NCI-H2171 (cell line): Measurements from ENCODE around the gene SYT13.
"Not testable (repeated sequence)": the region's sequence is repeated elsewhere in the genome, so short reads cannot be mapped to it uniquely, and the experiment has no call there.

ENCODE experiments used
- DNase-seq: peaks from one replicate; lab custom pipeline; 2025; lab: John Stamatoyannopoulos, UW

Gene SYT13

DNA sequence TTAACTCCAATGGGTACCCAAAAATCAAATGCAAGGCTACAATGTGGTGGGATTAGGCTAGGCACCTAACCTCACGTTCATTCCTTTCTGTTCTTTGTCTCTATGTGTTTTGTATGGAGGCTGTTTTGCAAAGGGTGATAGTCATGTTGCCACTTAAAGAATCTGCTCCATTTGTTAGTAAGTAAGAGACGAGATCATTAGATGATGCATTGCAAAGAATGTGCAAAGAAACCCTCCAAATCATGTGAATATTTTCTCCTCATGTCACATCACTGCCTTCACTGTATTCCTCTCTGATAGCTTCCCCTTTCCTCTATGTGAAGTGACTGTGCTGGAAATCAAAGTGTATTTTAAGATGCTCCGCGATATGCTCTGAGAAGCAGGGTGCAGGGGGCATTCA is 11.9 kb downstream of the SYT13 start:
- DNase-seq: no peak

DNA sequence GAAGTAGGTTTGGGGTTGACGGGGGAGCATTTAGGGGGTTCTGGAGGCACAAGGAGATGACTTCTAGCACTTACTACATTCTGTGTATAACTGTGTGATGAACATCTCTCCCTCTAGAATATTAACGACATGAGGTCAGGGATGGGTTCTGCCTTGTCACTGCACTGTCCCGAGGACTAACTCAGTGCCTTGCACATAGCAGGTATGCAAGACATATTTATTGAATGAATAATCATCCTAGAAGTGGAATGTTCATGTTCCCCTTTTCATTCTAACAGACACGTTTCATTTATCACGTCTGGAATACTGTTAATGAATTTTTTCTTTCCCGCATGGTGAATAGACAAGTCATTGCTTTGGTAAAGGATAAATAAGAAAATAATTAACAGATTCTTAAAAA is 12.6 kb downstream of the SYT13 start:
- DNase-seq: no peak

DNA sequence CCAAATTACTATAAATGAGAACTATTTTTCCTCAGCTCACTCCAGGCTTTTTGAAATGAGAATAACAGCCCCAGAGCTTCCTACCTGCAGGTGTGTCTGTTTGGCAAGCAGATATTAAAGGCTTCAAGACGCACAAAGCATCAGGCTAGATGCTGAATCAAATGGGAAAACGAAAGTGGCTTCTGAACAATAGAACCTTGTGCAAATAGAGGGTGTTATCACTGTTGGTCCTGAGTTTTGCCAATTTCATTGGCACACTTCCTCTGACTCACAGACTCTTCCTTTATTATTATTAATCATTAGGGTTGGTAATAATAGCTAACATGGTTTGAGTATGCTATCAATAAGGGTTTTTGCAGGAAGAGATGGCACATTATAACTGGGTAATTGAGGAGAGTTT is 13.4 kb downstream of the SYT13 start:
- no peak for DNase-seq

DNA sequence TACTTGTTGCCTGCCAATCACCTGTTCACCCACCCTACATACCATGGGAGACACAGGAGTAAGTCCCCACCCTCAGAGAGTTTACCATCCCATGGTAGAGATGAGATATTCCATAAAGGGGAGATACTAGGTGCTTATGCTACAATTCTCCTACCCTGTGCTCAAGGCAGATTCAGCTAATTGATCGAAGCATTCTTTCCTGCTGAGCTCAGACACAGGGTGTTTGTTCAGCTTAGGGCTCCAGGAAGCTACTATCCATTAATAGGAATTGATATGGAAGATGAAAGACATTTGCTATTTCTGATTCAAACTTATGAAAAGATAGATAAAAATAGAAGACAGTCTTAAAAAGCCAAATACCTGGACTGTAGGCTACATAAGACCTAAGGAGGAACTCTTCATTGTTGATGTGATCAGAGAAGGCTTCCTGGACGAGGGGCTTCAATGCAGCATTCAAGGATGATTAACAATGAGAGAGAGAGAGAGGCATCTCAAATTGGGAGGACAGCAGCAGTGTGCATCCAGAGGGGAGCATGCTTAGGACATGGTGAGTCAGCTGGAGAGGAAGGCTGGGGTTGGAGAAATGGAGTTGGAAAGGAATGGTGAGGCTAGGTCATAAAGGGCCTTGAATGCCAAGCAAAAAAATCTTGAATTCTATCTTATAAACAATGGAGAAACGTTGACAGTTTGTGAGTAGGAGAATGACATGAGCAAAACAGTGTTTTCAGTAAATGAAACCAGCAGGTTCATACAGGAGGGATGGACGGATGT is 15.0 kb downstream of the SYT13 start:
- no peak for DNase-seq

DNA sequence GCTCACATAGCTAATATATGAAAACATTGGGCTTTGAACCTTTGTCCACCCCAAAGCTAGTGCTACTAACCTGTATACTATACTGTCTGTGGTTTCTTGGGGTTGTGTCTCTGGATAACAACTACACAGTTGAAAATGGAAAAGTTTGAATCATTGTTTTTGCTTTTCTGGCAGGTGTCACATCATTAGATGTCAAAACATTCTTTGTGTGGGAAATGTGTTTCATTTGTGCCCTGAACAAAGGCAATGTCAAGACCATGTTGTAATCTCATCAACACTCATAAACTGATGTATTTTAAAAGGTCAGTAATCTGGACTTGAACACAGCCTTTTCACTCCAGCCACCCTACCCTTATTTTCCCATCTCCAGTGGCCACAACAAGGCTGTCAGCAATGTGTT is 16.5 kb downstream of the SYT13 start:
- no peak for DNase-seq

DNA sequence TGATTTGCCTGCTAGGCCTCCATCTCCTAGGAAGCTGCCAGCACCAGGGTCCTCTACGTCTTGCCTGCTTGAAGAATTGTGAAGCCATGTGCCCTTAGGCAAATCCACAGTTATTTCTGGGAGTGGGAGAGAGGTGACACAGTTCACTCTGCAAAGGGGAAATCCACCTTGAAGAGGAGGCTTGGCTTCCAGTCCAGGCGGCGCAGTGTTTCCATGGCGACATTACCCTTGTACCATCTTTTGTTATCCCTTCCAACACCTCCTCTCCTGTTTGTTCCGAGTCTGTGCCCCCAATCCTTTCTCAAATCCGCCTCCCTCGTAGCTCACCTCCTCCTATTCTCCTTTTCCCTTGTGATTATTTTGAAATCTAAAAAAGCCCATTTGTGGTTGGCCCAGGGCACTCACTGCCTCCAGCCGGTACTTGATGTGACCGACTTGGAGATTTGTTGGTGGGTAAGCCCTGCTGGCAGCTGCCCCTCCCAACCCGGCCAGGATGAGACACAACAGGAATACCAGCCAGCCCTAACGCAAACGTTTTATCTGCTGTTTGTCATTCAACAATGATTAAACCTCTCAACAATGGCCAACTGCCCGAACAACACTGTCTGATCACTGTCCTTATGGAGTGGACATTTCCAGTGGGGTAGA is 18.4 kb downstream of the SYT13 start:
- no peak for DNase-seq

DNA sequence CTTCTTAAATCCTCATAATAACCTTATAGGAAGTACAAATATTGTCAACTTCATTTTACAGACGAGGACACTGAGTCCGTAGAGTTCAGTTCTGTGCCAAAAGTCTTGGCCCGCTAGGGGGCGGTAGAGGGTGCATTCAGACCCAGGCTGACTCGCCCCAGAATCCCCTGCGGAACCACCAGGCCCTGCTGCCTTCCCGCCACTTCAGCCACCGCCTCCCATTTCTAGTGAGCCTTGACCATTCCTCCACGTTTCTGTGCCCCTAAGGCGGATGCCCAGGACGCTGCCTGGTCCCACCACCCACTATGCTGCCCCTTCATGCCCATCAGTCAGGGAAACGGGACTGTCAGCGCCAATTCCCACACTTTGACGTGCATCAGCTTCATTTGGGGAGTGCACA is 19.1 kb downstream of the SYT13 start:
- no peak for DNase-seq

DNA sequence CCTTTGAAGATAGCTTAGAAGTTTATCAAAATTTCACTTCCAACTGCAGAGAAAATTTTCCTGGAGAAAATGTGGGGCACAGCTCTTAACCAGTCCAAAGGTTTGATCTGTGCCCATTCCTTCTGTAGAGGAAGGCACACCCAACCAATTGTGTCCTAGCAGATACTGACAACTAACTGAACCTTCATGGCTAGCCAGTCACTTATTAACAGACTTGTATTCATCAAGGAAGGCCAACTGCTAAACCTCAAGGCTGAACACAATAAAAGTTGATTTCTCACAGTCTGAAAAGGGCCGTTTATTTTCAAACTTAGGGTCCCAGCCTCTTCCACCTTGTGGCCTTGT is 19.5 kb downstream of the SYT13 start:
- DNase-seq: no peak

DNA sequence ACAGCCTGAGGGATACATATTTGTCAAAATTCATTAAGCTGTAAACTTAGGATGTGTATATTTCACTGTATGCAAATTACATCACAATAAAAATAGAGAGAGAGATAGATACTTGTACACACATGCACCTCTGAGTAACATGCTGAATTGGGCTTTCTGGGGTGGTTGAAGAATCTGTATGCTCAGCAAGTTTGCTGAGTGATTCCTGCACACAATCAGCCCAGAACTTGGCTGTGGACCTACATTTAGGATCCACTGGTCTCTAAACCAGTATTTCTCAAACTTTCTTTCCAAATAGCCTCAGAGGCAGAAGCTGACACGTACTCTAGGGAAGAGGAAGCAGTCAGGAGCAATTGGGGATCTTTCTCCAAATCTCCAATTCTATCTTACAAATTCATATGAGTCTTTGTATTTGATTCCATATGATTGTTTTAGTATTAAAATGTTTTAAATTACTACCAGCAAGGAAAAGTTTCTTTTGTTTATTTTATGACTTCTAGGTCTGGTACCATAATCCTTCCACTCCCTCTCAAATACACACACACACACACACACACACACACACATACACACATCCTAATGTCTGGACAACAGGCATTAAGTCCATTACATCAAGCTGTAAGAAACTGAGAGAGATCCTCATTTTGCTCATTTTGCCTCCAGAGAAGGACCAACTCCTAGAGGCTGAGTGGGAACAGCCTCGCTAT is 20.0 kb downstream of the SYT13 start:
- no peak for DNase-seq

DNA sequence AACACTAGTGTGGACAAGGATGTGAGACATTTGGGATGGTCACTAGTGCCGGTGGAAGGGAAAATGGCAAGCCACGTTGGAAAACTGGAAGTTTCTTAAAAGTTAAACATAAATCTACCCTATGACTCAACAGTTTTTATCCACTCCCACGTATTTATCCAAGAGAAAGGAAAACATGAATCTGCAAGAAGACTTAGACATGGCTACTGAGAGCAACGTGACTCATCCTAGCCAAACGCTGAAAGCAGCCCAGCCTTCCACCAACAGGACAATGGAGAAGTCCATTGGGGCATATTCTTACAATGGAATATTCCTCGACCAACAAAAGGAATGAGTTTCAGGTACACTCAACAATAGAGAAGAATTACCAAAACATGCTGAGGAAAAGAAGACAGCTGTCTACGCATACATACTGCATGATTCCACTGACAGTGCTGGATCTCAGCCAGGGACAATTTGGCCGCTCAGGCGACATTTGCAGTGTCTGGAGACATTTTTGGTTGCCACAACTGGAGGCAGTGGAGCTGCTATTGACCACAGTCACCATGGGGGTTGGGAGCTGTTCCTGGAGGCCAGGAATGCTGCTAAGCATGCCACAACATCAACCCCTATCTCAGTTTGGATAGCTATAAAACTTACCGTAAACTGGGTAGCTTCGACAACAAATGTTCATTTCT is 21.2 kb downstream of the SYT13 start:
- DNase-seq: no peak

DNA sequence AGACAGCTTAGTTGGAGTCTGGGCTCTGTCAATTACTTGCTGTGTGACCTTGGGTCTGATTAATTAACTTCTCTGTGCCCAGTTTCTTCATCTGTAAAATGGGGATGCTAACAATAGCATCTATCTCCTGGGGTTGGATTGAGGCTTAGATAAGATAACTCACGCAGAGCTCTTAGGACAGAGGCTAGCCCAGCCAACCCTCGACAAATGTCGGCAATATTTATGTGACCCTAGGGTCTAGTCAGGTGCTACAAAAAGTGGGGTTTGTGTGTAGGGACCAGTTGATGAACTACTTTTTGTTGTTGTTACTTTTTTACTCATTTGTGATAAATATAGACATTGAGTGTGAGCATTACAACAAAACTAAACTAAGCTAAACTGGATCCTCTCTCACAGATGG is 22.4 kb downstream of the SYT13 start:
- no peak for DNase-seq

DNA sequence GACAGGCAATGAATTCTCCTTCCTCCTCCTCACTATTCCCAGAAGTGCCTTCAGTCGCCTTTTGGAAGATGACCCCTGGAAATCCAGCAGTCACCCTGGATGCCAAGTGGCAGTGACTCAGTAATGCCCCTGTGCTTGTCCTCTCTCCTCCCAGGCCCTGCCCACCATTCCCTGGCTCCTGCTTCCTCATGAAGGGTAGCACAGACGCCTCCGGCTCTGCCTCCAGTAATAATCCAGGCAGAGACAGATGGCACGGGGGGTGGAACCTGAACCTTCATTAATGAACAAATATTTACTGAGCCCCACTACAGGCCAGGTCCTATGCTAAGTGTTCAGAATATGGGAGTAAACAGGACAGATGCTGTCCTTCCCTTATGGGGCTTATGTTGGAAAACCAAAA is 23.2 kb downstream of the SYT13 start:
- peak; percentile 81 for DNase-seq

DNA sequence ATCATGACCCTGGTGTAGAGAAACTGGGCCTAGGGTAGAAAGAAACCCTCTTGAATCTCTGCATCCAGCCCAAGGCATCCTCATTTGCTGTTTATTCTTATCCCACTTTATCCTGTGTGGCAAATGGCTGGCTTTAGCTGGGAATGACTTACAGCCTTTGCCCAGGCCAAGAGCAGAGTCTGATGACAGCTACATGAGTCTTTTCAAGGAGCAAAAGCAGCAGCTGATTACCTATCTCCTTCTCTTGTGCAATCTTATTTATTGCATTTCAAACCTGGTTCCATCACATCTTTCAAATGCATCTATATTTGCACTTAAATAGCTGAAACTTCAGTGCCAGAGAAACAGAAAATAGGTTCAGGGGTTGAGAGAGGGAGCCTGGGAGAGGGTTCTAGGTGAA is 26.1 kb downstream of the SYT13 start:
- DNase-seq: no peak

DNA sequence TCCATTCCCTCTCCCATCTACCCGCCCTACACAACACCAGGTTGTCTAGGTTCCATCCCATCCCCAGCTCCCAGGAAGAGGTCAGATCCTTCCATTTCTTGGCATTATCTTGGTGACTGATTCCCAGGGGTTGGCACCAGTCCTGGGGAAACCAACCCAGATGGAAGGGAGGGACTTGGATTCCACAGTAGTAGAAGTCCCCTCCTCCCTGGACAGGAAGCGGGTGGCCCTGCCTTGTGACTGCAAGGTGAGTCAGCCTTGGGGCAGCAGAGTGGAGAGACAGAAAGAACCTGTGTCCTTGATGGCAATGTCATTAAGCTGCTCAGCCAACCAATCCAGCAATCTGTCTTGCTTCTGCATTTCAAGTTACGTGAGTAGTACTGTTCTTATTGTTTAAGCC is 26.5 kb downstream of the SYT13 start:
- no peak for DNase-seq

DNA sequence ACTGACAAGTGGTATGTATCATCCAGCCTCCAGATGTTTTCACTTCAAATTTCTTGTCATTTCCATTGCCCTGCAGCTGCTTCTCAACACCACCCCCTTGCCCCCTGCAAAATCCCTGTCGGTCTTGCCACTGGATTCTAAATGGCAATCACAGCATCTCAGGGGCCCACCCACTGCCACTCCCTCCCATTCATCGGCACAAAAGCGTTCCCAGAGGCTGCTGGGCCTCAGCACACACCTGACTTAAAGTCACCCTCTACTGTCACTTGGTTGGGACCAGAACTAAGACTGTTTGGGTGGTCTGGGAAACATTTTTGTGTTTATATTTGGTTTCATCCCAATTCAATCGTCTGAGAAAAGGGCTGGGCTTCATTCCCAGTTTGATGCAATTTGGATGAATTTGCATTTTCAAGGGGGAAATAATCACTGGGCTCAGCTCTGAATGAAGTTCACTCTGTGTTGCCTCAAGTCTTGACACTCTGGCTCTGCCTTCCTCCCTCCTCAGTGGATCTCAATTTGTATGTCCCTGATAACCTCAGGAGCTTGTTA is 27.1 kb downstream of the SYT13 start:
- no peak for DNase-seq

DNA sequence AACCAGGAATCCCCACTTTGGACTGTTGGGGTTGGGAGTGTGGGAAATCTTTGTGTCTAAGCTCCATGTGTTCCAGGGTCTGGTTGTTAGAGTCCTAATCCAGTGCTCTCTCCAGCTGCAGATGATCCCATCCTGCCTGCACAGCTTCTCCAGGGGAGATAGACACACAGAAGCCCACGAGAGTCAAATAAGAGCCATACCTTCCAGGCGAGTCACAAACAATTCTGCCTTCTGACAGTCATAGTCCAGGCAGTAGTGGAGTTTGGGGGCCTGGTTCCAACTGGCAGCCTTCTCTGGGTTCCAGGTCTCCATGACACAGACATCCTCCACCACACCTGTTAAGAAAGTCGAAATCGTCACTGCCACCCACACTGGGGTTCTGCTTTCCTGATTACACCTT is 32.1 kb downstream of the SYT13 start:
- no peak for DNase-seq

DNA sequence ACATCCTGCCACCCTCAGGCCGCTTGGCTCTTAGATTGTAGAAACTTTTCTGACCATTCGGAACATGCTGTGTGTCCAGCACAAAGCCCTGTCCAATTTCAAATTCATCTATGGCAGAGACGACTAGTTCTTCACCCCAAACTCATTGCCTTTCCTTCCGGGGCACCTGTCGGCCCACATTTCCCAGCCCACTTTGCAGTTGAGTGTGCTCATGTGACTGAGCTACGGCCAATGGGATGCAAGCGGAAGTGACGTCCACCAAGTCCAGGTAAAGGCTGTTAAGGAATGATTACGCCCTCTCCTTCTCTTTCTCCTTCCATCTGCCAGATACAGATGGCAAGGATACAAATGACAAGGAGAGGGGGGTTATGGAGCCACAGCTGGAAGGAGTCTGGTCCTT is 32.5 kb downstream of the SYT13 start:
- DNase-seq: no peak

DNA sequence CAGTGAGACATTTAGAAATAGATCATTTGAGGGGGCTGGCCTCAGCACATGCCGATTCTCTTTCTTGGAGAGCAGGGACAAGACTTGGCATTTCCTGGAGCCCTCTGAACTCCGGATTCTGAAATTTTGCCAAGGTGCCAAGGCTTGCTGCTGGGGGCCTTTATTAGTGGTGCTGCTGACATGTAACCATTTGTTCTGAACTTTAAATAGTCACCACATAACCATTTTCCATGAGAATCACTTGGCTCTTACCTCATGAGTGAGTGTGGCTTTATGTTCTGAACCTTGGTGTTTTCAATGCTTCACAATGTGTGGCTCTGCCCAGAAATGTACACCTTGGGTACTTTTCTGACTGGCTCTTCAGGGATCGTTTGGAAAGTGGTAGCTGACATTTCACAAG is 33.3 kb downstream of the SYT13 start:
- DNase-seq: no peak

DNA sequence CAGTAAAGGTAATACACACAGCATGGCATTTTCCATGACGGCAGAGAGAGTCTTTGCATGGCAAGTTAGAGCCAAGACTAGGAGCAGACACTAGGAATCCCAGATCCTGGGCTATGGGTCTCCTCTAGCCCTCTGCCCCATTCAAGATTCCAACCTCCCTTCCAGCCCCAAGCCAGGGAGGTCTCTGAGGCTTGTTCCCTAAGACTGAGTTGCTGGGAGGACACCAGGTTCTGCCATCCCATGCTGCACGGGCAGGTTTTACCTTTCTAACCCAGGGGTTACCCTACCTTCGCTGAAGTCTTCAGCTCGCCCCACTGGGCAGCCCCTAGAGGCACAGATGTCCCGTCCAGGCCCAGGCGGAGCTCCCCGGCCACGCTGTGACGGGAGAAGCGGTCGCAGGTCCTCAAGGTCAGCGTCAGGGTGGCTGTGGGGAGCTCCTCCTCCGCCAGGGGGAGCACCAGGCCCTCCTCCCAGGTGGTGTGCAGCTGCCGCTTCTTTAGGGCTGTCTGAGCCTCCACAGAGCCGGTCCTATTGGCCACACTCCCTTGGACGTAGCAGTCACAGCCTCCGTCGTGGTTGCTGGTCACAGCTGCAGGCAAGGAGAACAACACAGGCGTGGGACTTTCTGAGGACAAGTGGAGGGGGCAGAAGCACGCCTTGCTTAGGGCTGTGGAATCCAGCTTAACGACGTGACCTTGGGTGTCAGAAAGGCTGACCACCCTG is 33.8 kb downstream of the SYT13 start:
- DNase-seq: no peak

DNA sequence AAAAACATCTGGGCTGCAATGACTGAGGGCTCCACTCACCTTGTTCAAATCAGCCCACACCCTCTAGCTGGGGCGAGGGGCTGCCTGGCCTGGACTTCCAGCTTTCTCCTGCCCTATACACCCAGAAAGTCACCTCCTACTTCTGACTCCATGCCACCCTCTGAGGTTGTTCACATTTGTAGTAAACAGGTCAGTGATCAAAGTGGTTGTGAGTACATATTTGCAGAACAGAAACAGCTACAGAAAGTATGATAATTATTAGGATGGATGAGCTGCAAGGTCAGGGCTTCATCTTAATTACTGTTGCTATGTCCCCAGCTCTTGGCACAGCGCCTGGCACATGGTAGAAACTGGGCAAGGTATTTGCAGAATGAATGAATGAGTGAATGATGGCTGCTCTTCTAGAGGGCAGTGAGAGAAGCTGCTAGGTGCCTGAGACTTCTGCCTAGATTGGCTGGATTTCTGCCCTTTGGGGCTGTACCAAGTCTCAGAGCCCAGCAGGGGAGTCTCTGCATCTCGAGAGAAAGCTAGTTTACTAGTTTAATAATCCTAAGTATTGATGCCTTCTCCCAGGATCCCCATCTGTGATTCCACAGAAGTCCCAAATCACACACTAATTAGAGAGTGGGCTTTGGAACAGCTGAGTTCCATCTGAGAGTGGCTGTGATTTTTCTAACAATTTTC is 36.0 kb downstream of the SYT13 start:
- DNase-seq: no peak

DNA sequence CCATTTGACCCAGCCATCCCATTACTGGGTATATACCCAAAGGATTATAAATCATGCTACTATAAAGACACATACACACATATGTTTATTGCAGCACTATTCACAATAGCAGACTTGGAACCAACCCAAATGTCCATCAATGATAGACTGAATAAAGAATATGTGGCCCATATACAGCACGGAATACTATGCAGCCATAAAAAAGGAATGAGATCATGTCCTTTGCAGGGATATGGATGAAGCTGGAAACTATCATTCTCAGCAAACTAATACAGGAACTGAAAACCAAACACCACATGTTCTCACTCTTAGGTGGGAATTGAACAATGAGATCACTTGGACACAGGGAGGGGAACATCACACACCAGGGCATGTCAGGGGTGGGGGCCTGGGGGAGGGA is 36.8 kb downstream of the SYT13 start:
- not testable (repeated sequence) for DNase-seq
